Activated CD4-positive, CD25-positive, alpha-beta regulatory T cell (primary cell): ENCODE data around the gene RASA1.
"Not testable (repeated sequence)": the region's sequence is repeated elsewhere in the genome, so short reads cannot be mapped to it uniquely, and the experiment has no call there.

ENCODE experiments used
- DNase-seq, 4 experiments: peaks; one replicate each; lab custom pipeline; 2025; lab: John Stamatoyannopoulos, UW

Gene RASA1

DNA sequence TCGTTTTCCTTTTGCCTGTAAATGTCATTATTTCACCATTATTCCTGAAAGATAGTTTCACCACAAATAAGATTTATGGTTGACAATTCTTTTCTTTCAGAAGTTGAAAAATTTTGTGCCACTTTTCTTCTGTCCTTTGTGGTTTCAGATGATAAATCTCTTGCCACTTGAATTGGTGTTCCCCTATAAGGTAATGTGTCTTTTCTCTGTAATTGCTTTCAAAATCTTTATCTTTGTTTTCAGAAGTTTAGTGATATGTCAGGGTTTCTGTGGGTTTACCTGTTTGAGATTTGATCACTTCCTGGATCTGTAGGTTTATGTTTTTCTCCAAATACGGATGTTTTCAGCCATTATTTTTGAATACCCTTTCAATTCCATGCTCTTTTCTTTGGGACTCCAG lies 14.6 kb downstream of the RASA1 start:
- no peak for DNase-seq

DNA sequence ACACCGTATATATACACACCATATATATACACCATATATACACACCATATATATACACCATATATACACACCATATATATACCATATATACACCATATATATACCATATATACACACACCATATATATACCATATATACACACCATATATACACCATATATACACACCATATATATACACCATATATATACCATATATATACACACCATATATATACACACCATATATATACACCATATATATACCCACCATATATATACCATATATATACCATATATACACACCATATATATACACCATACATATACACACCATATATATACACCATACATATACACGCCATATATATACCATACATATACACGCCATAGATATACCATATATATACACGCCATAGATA lies 19.6 kb downstream of the RASA1 start:
- DNase-seq = not testable (repeated sequence)

DNA sequence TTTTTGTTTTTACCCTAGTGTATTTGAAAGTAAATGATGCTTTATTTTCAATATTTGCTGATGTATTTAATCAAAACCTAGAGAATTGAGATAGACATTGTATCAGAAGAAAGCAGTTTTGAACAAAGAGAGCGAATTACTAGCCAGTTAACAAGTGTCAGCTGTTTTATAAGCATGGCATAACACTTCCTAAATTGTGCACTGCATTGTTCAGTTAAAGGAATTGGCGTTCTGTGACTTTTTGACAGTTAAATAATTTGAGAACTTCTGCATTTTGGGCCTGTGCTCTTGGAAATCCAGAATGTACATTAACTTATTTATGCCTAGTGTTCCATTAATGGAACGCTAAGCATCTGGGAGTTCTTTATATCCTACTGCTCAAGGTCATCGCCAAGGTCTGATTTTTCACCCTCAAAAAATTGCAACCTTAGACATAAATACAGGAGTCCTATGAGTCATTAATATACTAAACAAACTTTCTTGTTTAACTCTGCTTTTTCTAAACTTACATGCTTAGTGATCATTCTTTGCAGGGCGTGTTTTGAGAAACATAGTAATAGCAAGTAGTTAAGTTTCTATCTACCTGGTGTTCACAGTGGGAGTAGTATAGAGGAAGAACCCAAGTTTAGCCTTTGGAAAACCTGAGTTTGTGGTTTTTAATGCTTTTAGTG lies 31.1 kb downstream of the RASA1 start:
- no peak for DNase-seq

DNA sequence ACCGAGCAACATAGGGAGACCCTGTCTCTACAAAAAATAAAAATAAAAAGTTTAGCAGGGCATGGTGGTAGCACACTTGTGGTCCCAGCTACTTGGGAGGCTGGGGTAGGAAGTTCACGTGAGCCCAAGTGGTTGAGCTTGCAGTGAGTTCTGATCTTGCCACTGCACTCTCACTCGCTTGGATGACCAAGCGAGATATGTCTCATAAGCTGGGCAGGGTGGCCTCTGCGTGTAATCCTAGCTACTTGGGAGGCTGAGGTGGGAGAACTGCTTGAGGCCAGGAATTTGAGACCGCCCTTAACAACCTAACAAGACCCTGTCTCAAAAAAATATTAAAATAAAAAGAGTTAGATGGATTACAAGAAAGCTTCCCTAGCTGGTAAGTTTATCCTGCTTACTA lies 32.5 kb downstream of the RASA1 start:
- no peak for DNase-seq

DNA sequence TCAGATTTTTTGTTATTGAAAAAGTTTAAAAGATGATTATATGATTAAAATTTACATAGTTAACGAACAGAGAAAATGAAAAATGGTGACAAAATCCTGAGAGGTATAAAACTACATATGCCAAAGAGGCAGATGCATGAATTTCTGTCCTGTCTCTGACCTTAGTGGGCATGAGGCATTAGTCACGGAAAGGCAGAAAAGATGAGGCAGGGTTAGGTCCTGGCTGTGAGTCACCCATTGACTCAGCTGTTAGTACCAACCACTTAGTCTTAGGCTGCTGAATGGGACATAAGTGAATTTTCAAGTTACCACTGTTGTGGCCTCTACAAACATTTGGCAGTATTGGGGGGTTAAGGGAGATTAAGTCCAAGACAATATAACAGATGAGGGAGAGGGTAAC lies 33.1 kb downstream of the RASA1 start:
- no peak for DNase-seq

DNA sequence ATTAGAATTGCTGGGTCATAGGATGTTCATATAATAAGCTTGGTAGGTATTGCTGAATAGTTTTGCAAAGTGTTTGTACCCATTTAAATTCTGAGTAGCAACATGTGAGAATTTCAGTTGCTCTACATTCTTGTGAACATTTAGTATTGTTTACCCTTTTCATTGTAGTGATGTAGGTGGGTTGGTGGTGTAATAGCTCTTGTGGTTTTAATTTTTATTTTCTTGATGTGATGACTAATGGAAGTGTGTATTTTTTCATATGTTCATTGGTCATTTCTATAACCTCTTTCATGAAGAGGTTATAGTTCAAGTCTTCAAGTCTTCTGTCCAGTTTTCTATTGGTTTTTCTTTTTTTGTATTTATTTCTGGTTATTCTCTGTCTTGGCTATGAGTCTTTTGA lies 34.4 kb downstream of the RASA1 start:
- DNase-seq = no peak

DNA sequence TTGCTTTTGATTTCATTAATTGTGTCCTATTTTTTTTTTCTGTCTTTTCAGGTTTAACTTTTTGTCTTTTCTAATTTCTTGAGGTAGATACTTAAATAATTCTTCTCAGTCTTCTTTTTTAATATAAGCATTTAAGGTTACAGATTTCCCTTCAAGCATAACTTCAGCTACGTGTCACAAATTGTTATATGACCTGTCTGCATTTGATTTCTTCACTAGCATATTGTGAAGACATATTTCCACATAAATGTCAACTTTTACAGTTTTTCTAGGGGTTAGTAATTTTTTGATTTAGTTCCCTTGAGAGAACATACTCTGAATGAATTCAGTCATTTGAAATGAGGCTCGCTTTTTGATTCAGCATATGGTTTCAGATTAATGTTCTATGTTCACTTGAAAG lies 35.6 kb downstream of the RASA1 start:
- no peak for DNase-seq

DNA sequence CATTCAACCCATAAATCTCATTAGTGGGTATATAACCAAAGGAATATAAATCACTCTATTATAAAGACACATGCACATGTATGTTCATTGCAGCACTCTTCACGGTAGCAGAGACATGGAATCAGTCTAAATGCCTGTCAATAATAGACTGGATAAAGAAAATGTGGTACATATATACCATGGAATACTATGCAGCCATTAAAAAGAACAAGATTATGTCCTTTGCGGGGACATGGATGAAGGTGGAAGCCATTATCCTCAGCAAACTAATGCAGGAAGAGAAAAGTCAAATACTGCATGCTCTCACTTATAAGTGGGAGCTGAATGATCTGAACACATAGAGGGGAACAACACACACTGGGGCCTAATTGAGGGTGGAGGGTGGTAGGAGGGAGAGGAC lies 38.4 kb downstream of the RASA1 start:
- not testable (repeated sequence) for DNase-seq

DNA sequence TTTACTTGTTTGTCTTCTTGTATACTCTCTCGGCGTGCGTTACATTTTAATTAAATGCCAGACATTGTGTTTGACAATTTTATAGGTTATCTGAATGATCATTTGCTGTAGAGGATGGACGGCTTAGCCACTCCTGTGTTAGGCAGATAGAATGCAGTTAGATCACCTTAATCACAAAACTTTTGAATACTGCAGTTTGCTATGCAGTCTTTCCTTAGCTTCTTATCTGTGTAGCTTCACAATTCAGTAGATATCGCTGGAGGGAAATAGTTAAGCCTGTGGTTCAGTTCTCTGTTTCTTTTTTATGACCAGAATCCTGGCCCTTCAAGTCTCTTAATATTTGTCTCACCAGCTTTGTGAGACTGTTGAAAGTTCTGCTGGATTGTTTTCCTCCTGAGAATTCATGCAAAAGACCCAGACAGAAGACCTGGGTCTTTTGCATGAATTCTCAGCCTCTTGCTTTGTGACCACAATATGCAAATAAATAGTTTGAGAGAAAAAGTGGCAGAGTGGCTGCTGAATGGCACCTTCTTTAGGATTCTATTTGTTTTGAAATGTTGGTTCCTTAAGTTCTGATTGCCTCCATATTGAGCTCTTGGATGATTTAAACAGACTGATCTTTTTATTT lies 40.2 kb downstream of the RASA1 start:
- no peak for DNase-seq

DNA sequence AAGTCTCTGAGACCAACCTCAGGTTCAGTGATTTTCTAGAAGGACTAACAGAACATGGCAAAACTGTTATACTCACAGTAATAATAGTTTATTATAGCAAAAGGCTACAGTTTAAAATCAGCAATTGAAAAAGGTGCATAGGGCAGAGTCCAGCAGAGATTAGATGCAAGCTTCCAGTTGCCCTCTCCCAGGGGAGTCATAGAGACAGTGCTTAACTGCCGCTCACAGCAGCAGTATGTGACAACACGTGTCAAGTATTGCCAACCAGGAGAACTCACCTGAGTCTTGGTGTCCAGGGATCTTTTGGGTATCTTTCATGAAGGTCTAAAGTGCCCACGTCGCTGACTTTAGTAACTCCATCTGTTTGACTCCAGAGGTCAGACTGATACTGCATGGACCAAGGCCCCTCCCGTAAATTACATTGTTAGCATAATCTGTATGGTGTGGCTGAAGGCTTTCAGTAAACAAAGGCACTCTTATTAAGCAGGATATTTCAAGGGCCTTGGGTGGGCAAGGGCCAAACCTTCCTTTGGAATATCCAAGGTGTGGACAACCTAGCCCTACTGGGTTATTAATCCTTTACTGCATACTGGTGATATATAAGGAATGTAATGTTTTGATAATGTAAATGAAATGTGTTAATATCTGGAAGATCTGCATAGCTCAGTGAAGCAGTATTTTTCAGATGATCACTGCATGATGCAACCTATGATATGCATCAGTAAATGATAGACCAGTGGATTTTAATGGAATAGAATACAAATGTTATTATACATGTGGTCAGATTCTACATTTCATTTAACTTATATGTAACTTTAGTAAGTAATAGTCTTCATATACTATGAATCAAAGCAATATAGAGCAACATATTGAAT lies 44.0 kb downstream of the RASA1 start:
- DNase-seq = no peak

DNA sequence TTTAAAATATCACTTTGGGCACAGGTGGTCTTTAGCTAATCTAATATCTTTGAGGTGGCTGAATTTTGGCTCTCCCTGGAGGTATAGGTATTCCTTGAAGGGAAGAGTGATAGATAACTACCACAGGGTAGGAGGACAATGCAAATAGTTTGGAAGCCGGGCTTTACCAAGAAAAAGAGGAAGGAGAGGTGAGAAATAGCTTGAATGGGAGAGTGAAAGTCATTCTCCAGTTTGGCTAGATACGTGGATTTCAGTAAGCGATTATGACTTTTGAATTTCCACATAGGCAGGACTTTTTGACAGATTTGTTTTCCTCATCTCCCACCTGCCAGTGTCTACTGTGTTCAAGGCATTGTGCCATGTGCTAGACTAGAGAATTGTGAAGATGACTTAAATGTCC lies 45.5 kb downstream of the RASA1 start:
- DNase-seq = no peak

DNA sequence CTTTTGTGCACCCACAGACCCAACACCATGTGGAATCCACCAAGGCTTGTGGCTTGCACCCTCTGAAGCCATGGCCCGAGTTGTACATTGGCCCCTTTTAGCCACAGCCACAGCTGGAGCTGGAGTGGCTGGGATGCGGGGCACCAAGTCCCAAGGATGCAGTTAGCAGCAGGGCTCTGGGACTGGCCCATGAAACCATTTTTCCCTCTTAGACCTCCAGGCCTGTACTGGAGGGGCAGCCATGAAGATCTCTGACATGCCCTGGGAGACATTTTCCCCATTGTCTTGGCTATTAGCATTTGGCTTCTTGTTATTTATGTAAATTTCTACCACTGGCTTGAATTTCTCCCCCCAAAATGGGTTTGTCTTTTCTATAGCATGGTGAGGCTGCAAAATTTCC lies 51.8 kb downstream of the RASA1 start:
- DNase-seq = no peak

DNA sequence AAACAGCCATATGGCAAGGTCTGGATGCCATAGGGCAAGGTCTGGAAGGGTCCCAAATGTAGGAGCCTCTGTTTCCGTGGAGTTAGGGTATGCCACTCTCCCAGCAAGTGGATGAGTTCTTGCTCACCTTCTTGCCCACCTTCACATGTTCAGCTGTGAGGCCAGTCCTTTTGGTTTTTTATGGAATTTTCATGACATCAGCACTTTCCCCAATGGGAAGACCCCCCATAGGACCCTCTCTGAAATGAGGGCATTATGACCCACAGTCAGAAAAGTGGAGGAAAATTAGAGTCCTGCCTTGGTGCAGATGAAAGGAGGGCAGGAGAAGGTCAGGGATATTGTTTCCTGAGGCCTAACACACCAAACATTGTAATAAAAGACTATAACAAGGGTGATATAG lies 53.9 kb downstream of the RASA1 start:
- no peak for DNase-seq

DNA sequence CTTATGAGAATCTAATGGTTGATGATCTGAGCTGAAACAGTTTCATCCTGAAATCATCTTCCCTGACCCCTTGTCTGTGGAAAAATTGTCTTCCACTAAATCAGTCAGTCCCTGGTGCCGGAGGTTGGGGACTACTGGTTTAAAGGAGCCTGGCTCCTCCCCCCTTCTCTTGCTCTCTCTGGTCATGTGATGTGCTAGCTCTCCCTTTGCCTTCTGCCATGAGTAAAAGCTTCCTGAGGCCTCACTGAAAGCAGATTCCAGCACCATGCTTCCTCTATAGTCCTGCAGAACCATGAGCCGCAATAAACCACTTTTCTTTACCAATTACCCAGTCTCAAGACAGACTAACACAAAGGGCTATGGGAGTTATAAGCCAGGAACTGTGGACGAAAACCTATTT lies 54.7 kb downstream of the RASA1 start:
- DNase-seq = no peak

DNA sequence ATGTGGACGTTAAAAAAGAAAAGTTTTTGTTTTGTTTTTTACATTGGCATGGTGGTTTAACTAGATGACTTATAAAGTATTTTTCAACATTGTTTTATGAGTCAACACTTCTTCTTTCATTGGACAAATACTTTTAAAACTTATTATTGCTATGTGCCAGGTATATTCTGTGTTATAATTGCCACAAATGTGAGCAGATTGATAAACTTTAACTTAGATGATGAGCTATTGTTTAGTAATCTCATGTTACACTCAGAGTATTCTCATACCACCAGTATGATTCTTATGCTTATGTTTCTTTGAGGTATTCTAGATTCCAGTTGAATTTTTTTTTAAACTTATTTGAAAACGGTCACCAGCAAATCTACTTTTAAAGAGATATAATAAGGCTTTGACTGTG lies 60.3 kb downstream of the RASA1 start:
- DNase-seq = no peak

DNA sequence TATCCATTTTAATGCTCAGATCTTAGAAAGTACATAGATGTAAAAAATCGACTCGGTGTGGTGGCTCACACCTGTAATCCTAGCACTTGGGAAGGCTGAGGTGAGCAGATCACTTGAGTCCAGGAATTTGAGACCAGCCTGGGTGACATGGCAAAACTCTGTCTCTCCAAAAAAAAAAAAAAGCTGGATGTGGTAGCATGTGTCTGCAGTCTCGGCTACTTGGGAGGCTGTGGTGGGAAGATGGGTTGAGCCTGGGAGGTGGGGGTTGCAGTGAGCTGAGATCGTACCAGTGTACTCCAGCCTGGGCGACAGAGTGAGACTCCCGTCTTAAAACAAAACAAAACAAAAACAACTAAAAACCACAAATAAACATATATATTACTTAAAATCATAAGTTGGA lies 61.4 kb downstream of the RASA1 start:
- no peak for DNase-seq

DNA sequence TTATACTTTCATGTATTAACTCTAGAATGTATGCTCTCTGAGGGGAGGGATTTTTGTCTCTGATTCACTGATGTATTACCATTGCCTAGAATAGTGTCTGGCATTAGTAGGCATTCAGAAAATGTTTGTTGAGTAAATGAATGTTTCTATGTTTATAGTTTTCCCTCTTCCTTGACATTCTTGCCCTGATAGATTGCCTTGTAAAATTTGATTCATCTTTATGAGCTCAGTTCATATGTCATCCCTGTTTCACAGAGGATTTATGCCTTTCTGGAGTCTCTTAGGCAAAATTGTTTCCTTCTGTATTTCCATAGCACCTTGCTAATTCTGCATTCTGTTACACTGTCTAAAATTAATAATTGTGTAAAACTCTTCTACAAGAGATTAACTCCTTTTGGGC lies 72.3 kb downstream of the RASA1 start:
- no peak for DNase-seq

DNA sequence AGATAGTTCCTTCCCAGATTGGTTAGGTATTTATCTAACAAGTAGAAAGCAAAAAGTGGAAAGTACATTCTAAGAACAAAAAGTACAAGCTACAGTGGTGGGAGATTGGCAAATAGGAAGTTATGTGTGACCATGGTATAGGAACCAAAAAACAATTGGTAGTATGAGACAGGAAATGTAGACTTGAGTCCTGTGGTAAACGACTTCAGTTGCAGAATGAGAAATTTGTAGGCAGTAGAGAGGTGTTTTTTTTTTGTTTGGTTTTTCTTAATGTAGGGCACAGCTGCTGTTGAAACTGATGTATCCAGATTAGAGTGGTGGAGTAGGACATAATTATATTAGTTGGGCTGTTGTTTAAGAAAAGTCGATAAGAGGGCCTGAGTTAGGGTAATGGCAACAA lies 73.0 kb downstream of the RASA1 start:
- no peak for DNase-seq

DNA sequence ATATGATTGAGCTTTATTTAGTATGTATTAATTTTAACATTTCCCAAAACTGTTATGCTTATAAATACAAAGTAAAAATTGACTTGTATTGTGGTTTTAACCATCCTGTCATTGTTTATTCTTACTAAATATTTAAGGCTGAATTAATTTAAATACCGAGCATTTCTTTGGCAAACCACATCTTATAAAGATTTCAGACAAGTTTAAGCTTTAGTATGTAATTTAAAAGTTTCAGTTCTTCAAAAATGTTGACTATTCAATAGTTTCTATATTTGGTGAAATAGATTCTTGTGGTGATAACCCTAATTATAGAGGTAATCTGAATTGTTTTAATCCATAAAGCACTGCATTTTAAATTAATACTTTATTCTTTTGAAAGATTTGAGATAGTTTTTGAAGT lies 79.6 kb downstream of the RASA1 start:
- no peak for DNase-seq

DNA sequence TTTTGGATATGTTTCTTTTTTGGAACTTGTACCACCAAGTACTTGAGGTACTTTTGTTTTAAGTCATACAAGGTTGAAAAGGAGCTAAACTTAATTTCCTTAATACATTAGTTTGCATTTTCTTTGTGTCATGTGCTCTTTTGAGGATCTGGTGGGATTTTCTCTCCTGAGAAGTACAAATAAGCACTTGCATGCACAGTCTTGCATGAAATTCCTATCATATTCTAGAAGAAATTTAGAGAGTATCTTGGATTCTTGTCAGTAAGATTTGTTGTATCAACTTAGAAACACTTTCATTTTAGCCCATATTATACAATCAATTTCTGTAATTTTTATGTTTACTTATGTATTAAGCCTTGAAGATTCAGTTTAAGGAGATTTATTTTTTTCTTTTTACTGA lies 80.2 kb downstream of the RASA1 start:
- DNase-seq = no peak

DNA sequence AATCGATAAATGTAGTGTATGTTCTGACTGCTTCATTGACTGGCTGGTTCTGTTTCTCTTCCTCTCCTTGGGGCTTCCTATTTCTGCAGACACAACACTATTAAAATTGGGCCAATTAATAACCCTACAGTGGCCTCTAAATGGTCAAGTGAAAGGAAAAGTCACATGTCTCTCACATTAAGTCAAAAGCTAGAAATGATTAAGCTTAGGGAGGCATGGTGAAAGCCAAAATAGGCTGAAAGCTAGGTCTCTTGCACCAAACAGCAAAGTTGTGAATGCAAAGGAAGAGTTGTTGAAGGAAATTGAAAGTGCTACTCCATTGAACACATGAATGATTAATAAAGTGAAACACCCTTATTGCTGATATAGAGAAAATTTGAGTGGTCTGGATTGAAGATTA lies 86.8 kb downstream of the RASA1 start:
- no peak for DNase-seq

DNA sequence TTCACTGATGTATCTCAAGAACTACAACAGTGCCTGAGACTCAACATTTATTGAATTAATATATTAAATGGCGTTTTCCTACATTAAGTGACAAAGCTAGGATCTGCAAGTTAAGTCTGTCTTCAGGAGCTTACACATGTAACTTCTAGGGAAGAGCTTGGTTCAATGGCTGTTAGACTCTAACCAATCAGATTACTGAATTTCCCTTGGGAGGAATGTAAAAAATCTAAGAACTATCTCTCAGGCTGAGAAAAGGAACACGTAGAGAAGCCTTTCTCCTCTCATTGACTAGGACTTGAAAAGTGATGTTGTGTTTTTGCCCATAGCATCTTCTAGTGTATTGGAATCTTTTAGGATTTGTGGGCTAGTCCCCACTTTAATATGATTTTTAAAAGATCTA lies 91.4 kb downstream of the RASA1 start:
- DNase-seq = no peak

DNA sequence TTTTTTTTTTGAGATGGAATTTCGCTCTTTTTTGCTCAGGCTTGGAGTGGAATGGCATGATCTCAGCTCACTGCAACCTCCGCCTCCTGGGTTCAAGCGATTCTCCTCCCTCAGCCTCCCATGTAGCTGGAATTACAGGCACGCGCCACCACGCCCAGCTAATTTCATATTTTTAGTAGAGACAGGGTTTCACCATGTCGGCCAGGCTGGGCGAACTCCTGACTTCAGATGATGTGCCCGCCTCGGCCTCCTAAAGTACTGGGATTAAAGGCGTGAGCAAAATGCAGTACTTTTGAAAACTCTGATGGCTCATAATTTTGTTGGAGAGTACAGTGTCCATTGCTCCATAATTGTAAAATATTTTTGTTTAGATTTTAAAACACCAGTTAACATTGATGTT lies 92.4 kb downstream of the RASA1 start:
- DNase-seq = no peak
